Measurements from ENCODE around the gene AOC3. TPM values are rescaled to one million over a fixed set of nuclear protein-coding genes. Genes with fewer than 3 reads are reported as not detected.

Gene AOC3
- total RNA-seq, 2 experiments from 2014 or later = 1.0 TPM

Other genes starting within 250 kb of the AOC3 start
- gene RETREG3, start 241.8 kb upstream of the AOC3 start, total RNA-seq = 10 to 100 TPM; 29.6 to 30.2 TPM
- gene TUBG1, start 241.5 kb upstream of the AOC3 start, total RNA-seq = 100 to 1,000 TPM; 118 to 123 TPM
- gene TUBG2, start 191.9 kb upstream of the AOC3 start, total RNA-seq = 10 to 100 TPM; 11.4 to 12.9 TPM
- 1 to 10 TPM; 1.0 to 1.4 TPM for gene PLEKHH3, start 174.2 kb upstream of the AOC3 start, total RNA-seq
- under 1 TPM; 0.10 to 0.38 TPM for gene CCR10, start 169.4 kb upstream of the AOC3 start, total RNA-seq
- 1 to 10 TPM; 2.9 to 3.8 TPM for gene CNTNAP1, start 168.7 kb upstream of the AOC3 start, total RNA-seq
- gene EZH1, start 106.2 kb upstream of the AOC3 start, total RNA-seq = 10 to 100 TPM; 27.2 to 29.2 TPM
- not detected for gene RAMP2, start 90.0 kb upstream of the AOC3 start, total RNA-seq
- 10 to 100 TPM; 95.2 to 96.5 TPM for gene VPS25, start 77.8 kb upstream of the AOC3 start, total RNA-seq
- under 1 TPM; 0.23 to 0.38 TPM for gene WNK4, start 70.6 kb upstream of the AOC3 start, total RNA-seq
- 10 to 100 TPM; 54.0 to 56.7 TPM for gene COA3, start 52.5 kb upstream of the AOC3 start, total RNA-seq
- not detected for gene CNTD1, start 52.3 kb upstream of the AOC3 start, total RNA-seq
- gene BECN1, start 26.9 kb upstream of the AOC3 start, total RNA-seq = 10 to 100 TPM; 86.2 to 88.3 TPM
- 100 to 1,000 TPM; 226 to 244 TPM for gene PSME3, start 17.8 kb upstream of the AOC3 start, total RNA-seq
- 1 to 10 TPM; 2.4 to 2.6 TPM for gene AOC2, start 6.6 kb upstream of the AOC3 start, total RNA-seq
- gene G6PC1, start 49.6 kb downstream of the AOC3 start, total RNA-seq = not detected
- gene AARSD1, start 113.3 kb downstream of the AOC3 start, total RNA-seq = 10 to 100 TPM; 88.5 to 95.4 TPM
- gene PTGES3L, start 128.9 kb downstream of the AOC3 start, total RNA-seq = under 1 TPM; 0.63 to 0.80 TPM
- 10 to 100 TPM; 14.4 to 14.9 TPM for gene RUNDC1, start 129.4 kb downstream of the AOC3 start, total RNA-seq
- 1,000 to 10,000 TPM; 1,386 to 1,409 TPM for gene RPL27, start 147.2 kb downstream of the AOC3 start, total RNA-seq
- gene IFI35, start 155.6 kb downstream of the AOC3 start, total RNA-seq = 10 to 100 TPM; 19.0 to 21.9 TPM
- 10 to 100 TPM; 33.6 to 36.0 TPM for gene VAT1, start 171.2 kb downstream of the AOC3 start, total RNA-seq
- gene RND2, start 174.0 kb downstream of the AOC3 start, total RNA-seq = under 1 TPM; 0.06 TPM

Data from activated CD8-positive, alpha-beta memory T cell treated with anti-CD3 and anti-CD28 coated beads for 36 hours (primary cell).